Right lobe of liver (tissue), 4 donors: ENCODE results near the gene QPCT.

Experiments
- POLR2A ChIP-seq: fragments of 450-650 bp; IDR thresholded peaks from one replicate; pipeline ENCODE4 v1.6.1; 2017; ENCODE audit warnings: antibody characterized with exemption, mild to moderate bottlenecking
- TF ChIP-seq, protein P1 (sequence below), 4 donors: fragments of 200-600 bp in 3 of 4; fragments of 450-650 bp in 1 of 4; IDR thresholded peaks; one replicate each; pipeline versions ENCODE4 v1.5.1 to v1.8.0; 2016 to 2022; ENCODE audit warnings: antibody characterized with exemption in 4 of 4, mild to moderate bottlenecking in 2 of 4
- donor health status: DM: no; HTN: no; CAD: no.
- donor health status: DM: no; HTN: no; CAD: no.
- donor health status: DM: no; HTN: yes; CAD: no.

GRCh38 chr2:37325625-37326071, 18.8 kb upstream of the QPCT start:
- TF ChIP-seq, protein P1, sequence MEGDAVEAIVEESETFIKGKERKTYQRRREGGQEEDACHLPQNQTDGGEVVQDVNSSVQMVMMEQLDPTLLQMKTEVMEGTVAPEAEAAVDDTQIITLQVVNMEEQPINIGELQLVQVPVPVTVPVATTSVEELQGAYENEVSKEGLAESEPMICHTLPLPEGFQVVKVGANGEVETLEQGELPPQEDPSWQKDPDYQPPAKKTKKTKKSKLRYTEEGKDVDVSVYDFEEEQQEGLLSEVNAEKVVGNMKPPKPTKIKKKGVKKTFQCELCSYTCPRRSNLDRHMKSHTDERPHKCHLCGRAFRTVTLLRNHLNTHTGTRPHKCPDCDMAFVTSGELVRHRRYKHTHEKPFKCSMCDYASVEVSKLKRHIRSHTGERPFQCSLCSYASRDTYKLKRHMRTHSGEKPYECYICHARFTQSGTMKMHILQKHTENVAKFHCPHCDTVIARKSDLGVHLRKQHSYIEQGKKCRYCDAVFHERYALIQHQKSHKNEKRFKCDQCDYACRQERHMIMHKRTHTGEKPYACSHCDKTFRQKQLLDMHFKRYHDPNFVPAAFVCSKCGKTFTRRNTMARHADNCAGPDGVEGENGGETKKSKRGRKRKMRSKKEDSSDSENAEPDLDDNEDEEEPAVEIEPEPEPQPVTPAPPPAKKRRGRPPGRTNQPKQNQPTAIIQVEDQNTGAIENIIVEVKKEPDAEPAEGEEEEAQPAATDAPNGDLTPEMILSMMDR (IDR thresholded peaks at IDR 0.05), result no peak
- TF ChIP-seq POLR2A, result no peak
